ENCODE results near the gene TBCA.

- TF ChIP-seq POLR2AphosphoS5 (IDR thresholded peaks at IDR 0.05) (no peak), CTCF (IDR thresholded peaks at IDR 0.05) (no peak), POLR2A (IDR thresholded peaks at IDR 0.05; ENCODE audit: low read depth) (no peak), EP300 (IDR thresholded peaks at IDR 0.05) (no peak)
These were observed 92.9 kb downstream of the TBCA start for GRCh38 chr5:77683171-77683732.
